Astrocyte of the spinal cord (primary cell): Measurements from ENCODE around the gene TMC2.
"Not testable (repeated sequence)": the region's sequence is repeated elsewhere in the genome, so short reads cannot be mapped to it uniquely, and the experiment has no call there.

ENCODE experiments used
- DNase-seq: peaks from one replicate; pipeline ENCODE4 v3.0.0; 2011; ENCODE audit warnings: low read depth, low spot score
- H3K4me3 ChIP-seq: 2 replicates; pipeline ENCODE4 v1.5.1; 2011; ENCODE audit warnings: low read depth, mild to moderate bottlenecking, low read length, moderate library complexity
- CTCF ChIP-seq: IDR thresholded peaks from 2 replicates; pipeline ENCODE4 v1.5.1; 2012; ENCODE audit warnings: low read depth, mild to moderate bottlenecking, low read length, inconsistent platforms
- in situ Hi-C: cut with HindIII; loops from 2 replicates; pipeline ENCODE4 v1.10.0; 2017; ENCODE audit warnings: low sequenced_read_pairs

The TMC2 gene

DNA sequence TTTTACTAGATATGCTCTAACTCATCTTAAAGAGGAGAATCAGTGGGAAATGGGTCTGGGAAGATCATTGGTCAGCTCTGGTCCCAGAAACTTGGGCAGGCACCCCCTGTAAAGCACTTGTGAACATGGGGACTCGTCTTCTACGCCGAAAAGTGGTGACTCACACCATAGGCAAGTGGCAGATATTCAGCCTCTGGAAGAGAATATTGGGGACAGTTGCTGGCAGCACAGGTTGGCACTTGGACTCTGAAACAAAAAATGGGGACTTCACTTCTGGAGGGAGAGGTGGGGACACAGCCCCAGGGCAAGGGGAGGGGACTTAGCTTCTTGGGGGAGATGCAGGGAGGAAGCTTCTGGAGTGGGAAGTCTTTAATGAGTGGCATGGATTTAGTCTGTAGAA, 15.8 kb upstream of the TMC2 start:
- in situ Hi-C loops: no loop called here

DNA sequence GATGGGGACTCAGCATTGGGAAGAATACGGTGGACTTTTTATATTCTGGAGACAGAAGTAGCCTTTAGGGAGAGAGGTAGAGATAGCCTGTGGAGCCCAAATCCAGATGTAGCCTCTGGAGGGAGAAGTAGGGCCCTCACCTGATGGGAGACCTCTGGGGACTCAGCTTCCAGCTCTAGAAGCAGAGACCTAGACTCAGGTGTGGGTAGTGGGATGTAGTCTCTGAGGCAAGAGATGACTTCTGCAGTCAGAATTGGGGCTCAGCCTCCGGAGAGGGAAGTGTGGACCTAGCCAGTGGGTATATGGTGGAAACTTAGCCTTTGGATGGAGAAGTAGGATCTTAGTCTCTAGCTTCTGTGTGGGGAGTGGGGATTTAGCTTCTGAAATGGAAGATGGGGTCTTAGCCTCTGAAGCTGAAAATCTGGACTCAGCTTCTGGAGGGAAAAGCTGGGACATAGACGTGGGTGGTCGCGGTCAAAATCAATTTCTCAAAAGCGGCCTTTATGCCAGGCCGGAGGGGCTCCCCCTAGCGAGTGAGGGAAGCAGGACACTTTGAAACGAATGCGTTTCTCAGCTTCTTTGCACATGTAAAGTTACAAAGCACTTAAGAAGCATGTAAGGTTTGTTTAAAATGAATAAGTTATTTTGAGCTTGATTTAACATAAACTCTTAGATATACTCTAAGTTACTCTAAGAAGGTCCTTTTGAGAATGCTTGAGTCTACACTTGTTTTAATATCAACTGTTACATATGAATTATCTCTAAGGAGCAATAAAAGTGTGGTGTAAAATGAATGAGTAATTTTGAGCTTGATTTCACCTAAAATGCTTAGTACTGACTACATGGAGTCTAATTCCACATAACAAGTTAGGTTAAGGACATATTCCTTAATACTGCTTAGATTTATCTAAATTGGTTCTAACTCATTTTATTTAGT, 14.7 kb upstream of the TMC2 start:
- peak; percentile 49 for DNase-seq
- in situ Hi-C loops: no loop called here

More for the DNA sequence above, 15.8 kb upstream of the TMC2 start:
- H3K4me3 ChIP-seq: no peak overlapping the region
- no peak for TF ChIP-seq CTCF
- DNase-seq: no peak

DNA sequence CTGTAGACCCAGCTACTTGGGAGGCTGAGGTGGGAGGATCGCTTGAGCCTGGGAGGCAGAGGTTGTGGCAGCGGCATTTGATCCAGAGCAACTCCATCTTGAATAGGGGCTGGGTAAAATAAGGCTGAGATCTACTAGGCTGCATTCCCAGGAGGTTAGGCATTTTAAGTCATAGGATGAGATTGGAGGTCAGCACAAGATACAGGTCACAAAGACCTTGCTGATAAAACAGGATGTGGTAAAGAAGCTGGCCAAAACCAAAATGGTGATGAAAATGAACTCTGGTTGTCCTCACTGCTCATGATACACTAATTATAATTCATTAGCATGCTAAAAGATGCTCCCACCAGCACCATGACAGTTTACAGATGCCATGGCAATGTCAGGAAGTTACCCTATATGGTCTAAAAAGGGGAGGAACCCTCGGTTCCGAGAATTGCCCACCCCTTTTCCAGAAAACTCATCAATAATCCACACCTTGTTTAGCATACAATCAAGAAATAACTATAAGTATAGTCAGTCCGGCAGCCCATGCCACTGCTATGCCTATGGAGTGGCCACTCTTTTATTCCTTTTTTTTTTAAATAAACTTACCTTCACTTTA, 13.4 kb upstream of the TMC2 start:
- in situ Hi-C loops: not testable (repeated sequence)

More for the DNA sequence above, 14.7 kb upstream of the TMC2 start:
- no peak overlapping the region for H3K4me3 ChIP-seq
- peak; percentile 94 for TF ChIP-seq CTCF

GRCh38 chr20:2523919-2524708, 12.3 kb upstream of the TMC2 start:
- in situ Hi-C loops: no loop called here
- H3K4me3 ChIP-seq: peak overlapping the region; percentile 84
- peak; percentile 83 for DNase-seq
- TF ChIP-seq CTCF: peak; percentile 97

More for the DNA sequence above, 13.4 kb upstream of the TMC2 start:
- H3K4me3 ChIP-seq, DNase-seq: not testable (repeated sequence)

GRCh38 chr20:2524709-2525506, 11.5 kb upstream of the TMC2 start:
- in situ Hi-C loops: no loop called here
- no peak for TF ChIP-seq CTCF
- peak overlapping the region; percentile 84 for H3K4me3 ChIP-seq
- DNase-seq: no peak

- in situ Hi-C loops, H3K4me3 ChIP-seq, DNase-seq: not testable (repeated sequence)
These were observed 10.2 kb upstream of the TMC2 start for GRCh38 chr20:2526218-2526583.

- TF ChIP-seq CTCF: no peak
- no peak overlapping the region for H3K4me3 ChIP-seq
- in situ Hi-C loops: no loop called here
- DNase-seq: no peak
These were observed 8.6 kb upstream of the TMC2 start for GRCh38 chr20:2527762-2528161.
